NCI-H446 treated with DMSO at 0.1 percent for 48 hours (cell line): Measurements from ENCODE around the gene AKAP10.
"Not testable (repeated sequence)": the region's sequence is repeated elsewhere in the genome, so short reads cannot be mapped to it uniquely, and the experiment has no call there.

Experiments
- DNase-seq: peaks from one replicate; lab custom pipeline; 2025; lab: John Stamatoyannopoulos, UW

Gene AKAP10

GRCh38 chr17:19933221-19933620 is 44.4 kb downstream of the AKAP10 start:
- DNase-seq, result no peak

- no peak for DNase-seq
Measured at GRCh38 chr17:19928299-19928698, 49.3 kb downstream of the AKAP10 start.

GRCh38 chr17:19915245-19915978 is 62.2 kb downstream of the AKAP10 start:
- no peak for DNase-seq

- DNase-seq, result no peak
Measured at GRCh38 chr17:19911033-19911432, 66.6 kb downstream of the AKAP10 start.

- DNase-seq, result no peak
Measured at GRCh38 chr17:19909139-19909538, 68.5 kb downstream of the AKAP10 start.

- no peak for DNase-seq
Measured at GRCh38 chr17:19905502-19905901, 72.1 kb downstream of the AKAP10 start.

- DNase-seq, result no peak
Measured at GRCh38 chr17:19904924-19905323, 72.7 kb downstream of the AKAP10 start.

- no peak for DNase-seq
Measured at GRCh38 chr17:19904412-19904811, 73.2 kb downstream of the AKAP10 start.

GRCh38 chr17:19900809-19901208 is 76.8 kb downstream of the AKAP10 start:
- no peak for DNase-seq

GRCh38 chr17:19897903-19898302 is 79.7 kb downstream of the AKAP10 start:
- DNase-seq, result no peak

GRCh38 chr17:19897090-19897837 is 80.4 kb downstream of the AKAP10 start:
- no peak for DNase-seq

- no peak for DNase-seq
Measured at GRCh38 chr17:19896679-19897078, 80.9 kb downstream of the AKAP10 start.

- DNase-seq, result not testable (repeated sequence)
Measured at GRCh38 chr17:19890554-19890953, 87.1 kb downstream of the AKAP10 start.

GRCh38 chr17:19890001-19890400 is 87.6 kb downstream of the AKAP10 start:
- DNase-seq, result not testable (repeated sequence)

GRCh38 chr17:19886116-19886515 is 91.5 kb downstream of the AKAP10 start:
- DNase-seq, result no peak

- no peak for DNase-seq
Measured at GRCh38 chr17:19883537-19884215, 94.0 kb downstream of the AKAP10 start.

- DNase-seq, result no peak
Measured at GRCh38 chr17:19880393-19880792, 97.2 kb downstream of the AKAP10 start.

GRCh38 chr17:19877364-19877945 is 100.2 kb downstream of the AKAP10 start:
- DNase-seq, result no peak

GRCh38 chr17:19876529-19877161 is 101.0 kb downstream of the AKAP10 start:
- DNase-seq, result no peak

- no peak for DNase-seq
Measured at GRCh38 chr17:19874256-19874655, 103.4 kb downstream of the AKAP10 start.

GRCh38 chr17:19873346-19873745 is 104.3 kb downstream of the AKAP10 start:
- DNase-seq, result no peak

- DNase-seq, result no peak
Measured at GRCh38 chr17:19868079-19868395, 109.6 kb downstream of the AKAP10 start.
